Mammary epithelial cell (primary cell): ENCODE results near the gene RALGAPB.

Experiments
- EZH2 ChIP-seq: IDR thresholded peaks from 2 replicates; pipeline ENCODE4 v1.6.1; 2012; ENCODE audit warnings: low read length, inconsistent platforms, borderline replicate concordance
- TF ChIP-seq, protein P1 (sequence below), 2 donors: IDR thresholded peaks in 1 of 2; conservative IDR thresholded peaks in 1 of 2; 2 replicates each; pipeline ENCODE4 v1.5.1; 2011 to 2012; ENCODE audit warnings: inconsistent platforms in 2 of 2, low read length in 2 of 2, mild to moderate bottlenecking in 2 of 2, control low read depth in 1 of 2, low read depth in 1 of 2; ENCODE audit not compliant: insufficient read depth in 1 of 2; ENCODE audit errors: extremely low read depth in 1 of 2

DNA sequence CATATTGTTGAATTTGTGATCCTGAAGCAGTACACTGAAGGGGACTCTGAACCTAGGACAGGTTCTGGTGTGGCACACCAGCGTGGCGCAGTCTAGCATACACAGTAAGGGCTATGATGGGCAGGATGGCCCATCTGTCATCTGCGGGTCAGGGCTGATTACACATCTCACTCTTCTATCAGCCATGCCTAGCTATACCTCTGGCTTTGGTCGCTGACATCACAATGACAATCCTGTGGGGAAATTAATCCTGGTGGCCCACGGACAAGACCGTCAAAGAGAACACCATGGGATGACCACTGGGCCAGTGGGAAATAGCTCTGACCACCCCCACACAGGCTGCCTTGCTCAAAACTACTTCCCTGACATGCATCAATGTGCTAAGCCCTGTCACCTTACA is 40.4 kb upstream of the RALGAPB start:
- TF ChIP-seq, protein P1, sequence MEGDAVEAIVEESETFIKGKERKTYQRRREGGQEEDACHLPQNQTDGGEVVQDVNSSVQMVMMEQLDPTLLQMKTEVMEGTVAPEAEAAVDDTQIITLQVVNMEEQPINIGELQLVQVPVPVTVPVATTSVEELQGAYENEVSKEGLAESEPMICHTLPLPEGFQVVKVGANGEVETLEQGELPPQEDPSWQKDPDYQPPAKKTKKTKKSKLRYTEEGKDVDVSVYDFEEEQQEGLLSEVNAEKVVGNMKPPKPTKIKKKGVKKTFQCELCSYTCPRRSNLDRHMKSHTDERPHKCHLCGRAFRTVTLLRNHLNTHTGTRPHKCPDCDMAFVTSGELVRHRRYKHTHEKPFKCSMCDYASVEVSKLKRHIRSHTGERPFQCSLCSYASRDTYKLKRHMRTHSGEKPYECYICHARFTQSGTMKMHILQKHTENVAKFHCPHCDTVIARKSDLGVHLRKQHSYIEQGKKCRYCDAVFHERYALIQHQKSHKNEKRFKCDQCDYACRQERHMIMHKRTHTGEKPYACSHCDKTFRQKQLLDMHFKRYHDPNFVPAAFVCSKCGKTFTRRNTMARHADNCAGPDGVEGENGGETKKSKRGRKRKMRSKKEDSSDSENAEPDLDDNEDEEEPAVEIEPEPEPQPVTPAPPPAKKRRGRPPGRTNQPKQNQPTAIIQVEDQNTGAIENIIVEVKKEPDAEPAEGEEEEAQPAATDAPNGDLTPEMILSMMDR (conservative IDR thresholded peaks at IDR 0.05 in 1 of 2, IDR thresholded peaks at IDR 0.05 in 1 of 2; ENCODE audit: extremely low read depth in 1 of 2, insufficient read depth in 1 of 2, low read depth in 1 of 2, low read length in 2 of 2): no peak
- no peak for TF ChIP-seq EZH2
